Osteoblast (primary cell): Measurements from ENCODE around the gene MUC5AC. TPM values are rescaled to one million over a fixed set of nuclear protein-coding genes. Genes with fewer than 3 reads are reported as not detected.
"Not testable (repeated sequence)": the region's sequence is repeated elsewhere in the genome, so short reads cannot be mapped to it uniquely, and the experiment has no call there.

Experiments
- DNase-seq: peaks from one replicate; pipeline ENCODE4 v3.0.0; 2011; ENCODE audit warnings: low spot score, mixed read lengths; ENCODE audit not compliant: insufficient read length; ENCODE audit errors: missing footprints
- H2AFZ ChIP-seq: 2 replicates; pipeline ENCODE4 v1.6.0; 2011; ENCODE audit warnings: mild to moderate bottlenecking, low read length
- H3K27ac ChIP-seq: 2 replicates; pipeline ENCODE4 v1.5.1; 2011; ENCODE audit warnings: mild to moderate bottlenecking, low read depth, low read length, moderate library complexity
- H3K27me3 ChIP-seq: 2 replicates; pipeline ENCODE4 v1.6.0; 2012; ENCODE audit warnings: mild to moderate bottlenecking, control low read depth, inconsistent platforms, low read length, moderate library complexity; ENCODE audit not compliant: insufficient read depth
- H3K36me3 ChIP-seq: 2 replicates; pipeline ENCODE4 v1.5.1; 2011; ENCODE audit warnings: mild to moderate bottlenecking, low read length, control low read depth, moderate library complexity; ENCODE audit not compliant: insufficient read depth
- H3K4me1 ChIP-seq: 2 replicates; pipeline ENCODE4 v1.5.1; 2011; ENCODE audit warnings: mild to moderate bottlenecking, low read length, control low read depth, moderate library complexity; ENCODE audit not compliant: insufficient read depth
- H3K4me2 ChIP-seq: 2 replicates; pipeline ENCODE4 v1.6.0; 2011; ENCODE audit warnings: mild to moderate bottlenecking, low read length; ENCODE audit not compliant: insufficient read depth
- H3K4me3 ChIP-seq: fragments of 200-600 bp; sonication (generic); 3 replicates; pipeline ENCODE4 v1.5.1; 2012; ENCODE audit warnings: mild to moderate bottlenecking, low read length, inconsistent platforms; ENCODE audit not compliant: insufficient read depth
- H3K79me2 ChIP-seq: 2 replicates; pipeline ENCODE4 v1.6.0; 2012; ENCODE audit warnings: mild to moderate bottlenecking, low read length, control low read depth, inconsistent platforms; ENCODE audit not compliant: insufficient read depth
- H3K9me3 ChIP-seq: 2 replicates; pipeline ENCODE4 v1.5.1; 2011; ENCODE audit warnings: low read depth, low read length, control low read depth
- H4K20me1 ChIP-seq: 2 replicates; pipeline ENCODE4 v1.6.0; 2012; ENCODE audit warnings: mild to moderate bottlenecking, low read length, control low read depth; ENCODE audit not compliant: insufficient read depth
- CTCF ChIP-seq: IDR thresholded peaks from 2 replicates; pipeline ENCODE4 v1.5.1; 2011; ENCODE audit warnings: mild to moderate bottlenecking, low read depth, low read length, moderate library complexity; ENCODE audit errors: extremely low read depth
- total RNA-seq: library from RNA; depleted of rRNA; stranded (reverse); fragments of >200 nt; gene quantifications from 2 replicates; pipeline ENCODE4 v1.2.3, GENCODE V29; 2012

The MUC5AC gene
- total RNA-seq, 1 donor, result not detected

GRCh38 chr11:1157341-1157644 lies 460 bp upstream of the MUC5AC start:
- H3K4me1 ChIP-seq, result peaks cover 20% of the 10 kb centered on the region
- H3K27ac ChIP-seq, result no peak overlapping the region
- no peak overlapping the region for H3K4me2 ChIP-seq
- H3K27me3 ChIP-seq, result peaks cover 5% of the 10 kb centered on the region
- no peaks in the 10 kb centered on the region for H3K36me3 ChIP-seq
- peak; percentile 77 for DNase-seq
- no peaks in the 10 kb centered on the region for H3K79me2 ChIP-seq
- no peaks in the 10 kb centered on the region for H3K9me3 ChIP-seq
- no peak for TF ChIP-seq CTCF
- H3K4me3 ChIP-seq, result no peak overlapping the region
- no peaks in the 10 kb centered on the region for H4K20me1 ChIP-seq
- H2AFZ ChIP-seq, result no peak overlapping the region

GRCh38 chr11:1158681-1159487 lies 1.1 kb downstream of the MUC5AC start:
- Histone ChIP-seq H3K9me3 (no peaks in the 10 kb centered on the region), H3K27ac (no peak overlapping the region), H3K36me3 (no peaks in the 10 kb centered on the region), H3K79me2 (no peaks in the 10 kb centered on the region), H3K4me1 (peaks cover 4% of the 10 kb centered on the region), H3K4me2 (no peak overlapping the region), H4K20me1 (no peaks in the 10 kb centered on the region), H3K27me3 (peaks cover 5% of the 10 kb centered on the region), H3K4me3 (no peak overlapping the region), H2AFZ (no peak overlapping the region)
- peak; percentile 72 for DNase-seq
- no peak for TF ChIP-seq CTCF

- H3K4me2 ChIP-seq, H3K4me3 ChIP-seq, DNase-seq, H3K4me1 ChIP-seq, H3K36me3 ChIP-seq, H3K27me3 ChIP-seq, H4K20me1 ChIP-seq, H3K27ac ChIP-seq, H3K79me2 ChIP-seq, H3K9me3 ChIP-seq, H2AFZ ChIP-seq: not testable (repeated sequence)
Measured at GRCh38 chr11:1159488-1160220, 1.9 kb downstream of the MUC5AC start.

GRCh38 chr11:1160231-1161101 lies 2.7 kb downstream of the MUC5AC start:
- DNase-seq, result peak; percentile 69
- Histone ChIP-seq H4K20me1 (no peaks in the 10 kb centered on the region), H3K4me3 (no peak overlapping the region), H2AFZ (no peak overlapping the region), H3K4me1 (no peaks in the 10 kb centered on the region), H3K9me3 (no peaks in the 10 kb centered on the region), H3K27me3 (peaks cover 5% of the 10 kb centered on the region), H3K4me2 (no peak overlapping the region), H3K36me3 (no peaks in the 10 kb centered on the region), H3K79me2 (no peaks in the 10 kb centered on the region), H3K27ac (no peak overlapping the region)
- no peak for TF ChIP-seq CTCF
